Astrocyte (in vitro differentiated cells and primary cell): ENCODE measurements around the gene FBLN5. TPM values are rescaled to one million over a fixed set of nuclear protein-coding genes. Genes with fewer than 3 reads are reported as not detected.

Experiments
- DNase-seq: peaks from one replicate; pipeline ENCODE4 v3.0.0-alpha.2; 2010; ENCODE audit warnings: low read depth
- FAIRE-seq: peaks from 2 replicates; lab custom pipeline; 2011; peaks lifted over from hg19 to GRCh38; lab: Jason Lieb, UNC
- H2AFZ ChIP-seq: 2 replicates; pipeline ENCODE4 v1.6.0; 2012; ENCODE audit warnings: low read depth, low read length, inconsistent platforms
- H3K27ac ChIP-seq: 2 replicates; pipeline ENCODE4 v1.5.1; 2011; ENCODE audit warnings: low read depth, low read length, inconsistent platforms
- H3K27me3 ChIP-seq: 2 replicates; pipeline ENCODE4 v1.6.0; 2011; ENCODE audit warnings: low read length, inconsistent platforms; ENCODE audit not compliant: insufficient read depth
- H3K36me3 ChIP-seq: 2 replicates; pipeline ENCODE4 v1.5.1; 2011; ENCODE audit warnings: low read length, inconsistent platforms; ENCODE audit not compliant: insufficient read depth
- H3K4me1 ChIP-seq: 2 replicates; pipeline ENCODE4 v1.5.1; 2011; ENCODE audit warnings: low read length, inconsistent platforms; ENCODE audit not compliant: insufficient read depth
- H3K4me2 ChIP-seq: 2 replicates; pipeline ENCODE4 v1.6.0; 2012; ENCODE audit warnings: low read length, inconsistent platforms
- H3K4me3 ChIP-seq: 2 replicates; pipeline ENCODE4 v1.5.1; 2011; ENCODE audit warnings: low read depth, mild to moderate bottlenecking, low read length, inconsistent platforms; ENCODE audit not compliant: insufficient read depth
- H3K79me2 ChIP-seq: 2 replicates; pipeline ENCODE4 v1.6.0; 2012; ENCODE audit warnings: mild to moderate bottlenecking, low read length, inconsistent platforms; ENCODE audit not compliant: insufficient read depth
- H3K9ac ChIP-seq: 2 replicates; pipeline ENCODE4 v1.6.0; 2012; ENCODE audit warnings: mild to moderate bottlenecking, low read length, inconsistent platforms
- H3K9me3 ChIP-seq: 2 replicates; pipeline ENCODE4 v1.5.1; 2012; ENCODE audit warnings: low read depth, mild to moderate bottlenecking, low read length, inconsistent platforms; ENCODE audit not compliant: insufficient read depth
- H4K20me1 ChIP-seq: 2 replicates; pipeline ENCODE4 v1.6.0; 2012; ENCODE audit warnings: low read length, inconsistent platforms; ENCODE audit not compliant: insufficient read depth
- H3K27ac Mint-ChIP-seq: one replicate; pipeline ENCODE4 v1.8.0; 2021; ENCODE audit warnings: mild to moderate bottlenecking, mixed read lengths; ENCODE audit not compliant: unreplicated experiment
- H3K27me3 Mint-ChIP-seq: one replicate; pipeline ENCODE4 v1.8.0; 2021; ENCODE audit warnings: low read depth, mixed read lengths; ENCODE audit not compliant: unreplicated experiment
- H3K36me3 Mint-ChIP-seq: one replicate; pipeline ENCODE4 v1.8.0; 2021; ENCODE audit warnings: low read depth, mixed read lengths; ENCODE audit not compliant: unreplicated experiment
- H3K4me1 Mint-ChIP-seq: one replicate; pipeline ENCODE4 v1.8.0; 2021; ENCODE audit warnings: low read depth, mixed read lengths; ENCODE audit not compliant: unreplicated experiment
- H3K4me3 Mint-ChIP-seq: one replicate; pipeline ENCODE4 v1.8.0; 2021; ENCODE audit warnings: mild to moderate bottlenecking, moderate library complexity, mixed read lengths; ENCODE audit not compliant: unreplicated experiment
- H3K9me3 Mint-ChIP-seq: one replicate; pipeline ENCODE4 v1.8.0; 2021; ENCODE audit warnings: mild to moderate bottlenecking, mixed read lengths; ENCODE audit not compliant: unreplicated experiment
- CTCF ChIP-seq: IDR thresholded peaks from 2 replicates; pipeline ENCODE4 v1.5.1; 2011; ENCODE audit warnings: low read depth, mild to moderate bottlenecking, inconsistent platforms, low read length, moderate library complexity; ENCODE audit not compliant: insufficient read depth
- EZH2 ChIP-seq: IDR thresholded peaks from 2 replicates; pipeline ENCODE4 v1.6.1; 2012; ENCODE audit warnings: mild to moderate bottlenecking, low read length, inconsistent platforms; ENCODE audit not compliant: insufficient read depth
- total RNA-seq: library from RNA; stranded (reverse); gene quantifications from 2 replicates; pipeline ENCODE4 v1.2.1, GENCODE V29; 2021

The FBLN5 gene
- total RNA-seq, 1 donor from 2014 or later, result 12.5 TPM

GRCh38 chr14:91866061-91866460, 81.4 kb downstream of the FBLN5 start:
- Histone ChIP-seq H3K9ac (no peak overlapping the region), H3K36me3 (no peaks in the 10 kb centered on the region), H3K4me2 (no peak overlapping the region), H3K27ac (no peak overlapping the region), H3K9me3 (peaks cover 14% of the 10 kb centered on the region), H3K79me2 (no peaks in the 10 kb centered on the region), H3K4me1 (peaks cover 6% of the 10 kb centered on the region), H4K20me1 (no peaks in the 10 kb centered on the region), H3K4me3 (no peak overlapping the region), H3K27me3 (peaks cover 18% of the 10 kb centered on the region), H2AFZ (no peak overlapping the region)
- no peak for FAIRE-seq
- DNase-seq, result peak; percentile 75
- peaks cover 18% of the 10 kb centered on the region for H3K4me1 Mint-ChIP-seq
- peaks cover 2% of the 10 kb centered on the region for H3K36me3 Mint-ChIP-seq
- peaks cover 19% of the 10 kb centered on the region for H3K27me3 Mint-ChIP-seq
- H3K27ac Mint-ChIP-seq, result no peak overlapping the region
- H3K4me3 Mint-ChIP-seq, result no peak overlapping the region
- peaks cover 3% of the 10 kb centered on the region for H3K9me3 Mint-ChIP-seq
- TF ChIP-seq CTCF (no peak), EZH2 (no peak)

DNA sequence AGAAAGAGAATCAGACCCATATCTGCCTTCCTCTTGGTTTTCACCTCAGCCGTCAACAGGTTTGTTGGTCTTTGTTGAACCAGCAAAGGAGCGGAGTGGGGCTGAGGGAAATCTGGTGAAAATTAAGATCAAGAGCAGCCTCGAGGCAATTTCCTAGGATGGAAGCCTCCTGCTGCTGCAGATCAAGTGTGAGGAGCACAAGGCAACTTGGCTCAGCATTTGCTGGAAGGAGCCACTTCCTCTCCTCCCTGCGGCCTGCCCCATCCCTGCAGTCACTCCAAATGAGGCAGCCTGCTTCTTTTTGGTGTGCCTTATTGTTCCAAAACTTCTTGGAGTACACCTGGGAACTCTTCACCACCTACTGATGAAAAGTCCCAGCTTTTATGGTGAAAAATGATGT, 85.1 kb downstream of the FBLN5 start:
- Histone ChIP-seq H2AFZ (no peak overlapping the region), H3K4me3 (no peak overlapping the region), H3K27ac (no peak overlapping the region), H3K4me2 (no peak overlapping the region), H3K27me3 (peaks cover 17% of the 10 kb centered on the region), H4K20me1 (no peaks in the 10 kb centered on the region), H3K36me3 (no peaks in the 10 kb centered on the region), H3K9ac (no peak overlapping the region), H3K4me1 (peaks cover 9% of the 10 kb centered on the region), H3K79me2 (no peaks in the 10 kb centered on the region), H3K9me3 (peaks cover 1% of the 10 kb centered on the region)
- FAIRE-seq (no peak), DNase-seq (no peak)
- no peak overlapping the region for H3K27ac Mint-ChIP-seq
- peaks cover 1% of the 10 kb centered on the region for H3K9me3 Mint-ChIP-seq
- peaks cover 9% of the 10 kb centered on the region for H3K4me1 Mint-ChIP-seq
- H3K4me3 Mint-ChIP-seq, result no peak overlapping the region
- no peak for TF ChIP-seq EZH2
- no peak for TF ChIP-seq CTCF
- peaks cover 32% of the 10 kb centered on the region for H3K27me3 Mint-ChIP-seq
- H3K36me3 Mint-ChIP-seq, result peaks cover under 1% of the 10 kb centered on the region

GRCh38 chr14:91861091-91861490, 86.4 kb downstream of the FBLN5 start:
- DNase-seq (no peak), FAIRE-seq (no peak)
- no peak overlapping the region for H3K9ac ChIP-seq
- peaks cover 25% of the 10 kb centered on the region for H3K27me3 Mint-ChIP-seq
- no peaks in the 10 kb centered on the region for H4K20me1 ChIP-seq
- H3K36me3 Mint-ChIP-seq, result no peaks in the 10 kb centered on the region
- no peak overlapping the region for H3K4me3 Mint-ChIP-seq
- H3K9me3 ChIP-seq, result no peaks in the 10 kb centered on the region
- H3K4me2 ChIP-seq, result no peak overlapping the region
- H3K27me3 ChIP-seq, result peaks cover 7% of the 10 kb centered on the region
- no peak overlapping the region for H2AFZ ChIP-seq
- H3K4me1 ChIP-seq, result peaks cover 9% of the 10 kb centered on the region
- no peak overlapping the region for H3K27ac ChIP-seq
- TF ChIP-seq EZH2 (no peak), CTCF (no peak)
- H3K27ac Mint-ChIP-seq, result no peak overlapping the region
- no peaks in the 10 kb centered on the region for H3K9me3 Mint-ChIP-seq
- H3K4me1 Mint-ChIP-seq, result peaks cover 6% of the 10 kb centered on the region
- H3K4me3 ChIP-seq, result no peak overlapping the region
- no peaks in the 10 kb centered on the region for H3K79me2 ChIP-seq
- no peaks in the 10 kb centered on the region for H3K36me3 ChIP-seq
